Measurements from ENCODE around the gene AREG. TPM values are rescaled to one million over a fixed set of nuclear protein-coding genes. Genes with fewer than 3 reads are reported as not detected.

AREG gene
- total RNA-seq, 4 donors from 2014 or later, result 16.6 to 51.4 (median 36.3) TPM

GRCh38 chr4:74402692-74403456 lies 42.1 kb upstream of the AREG start:
- no peak overlapping the region for H3K27ac ChIP-seq
- intact Hi-C loops (cut with DNase I), result no loop called here
- no peak overlapping the region for H3K4me3 ChIP-seq
- DNase-seq, result no peak
- H3K4me1 ChIP-seq, result peaks cover 0 to under 1% (median 0%) of the 10 kb centered on the region in 3 donors
- TF ChIP-seq POLR2A (IDR thresholded peaks at IDR 0.05), result no peak
- no peaks in the 10 kb centered on the region for H3K36me3 ChIP-seq
- 70 to 79% methylated on average over 5 of the region's 5 CpGs for WGBS, 2 donors
- no peaks in the 10 kb centered on the region for H3K9me3 ChIP-seq
- no peaks in the 10 kb centered on the region for H3K27me3 ChIP-seq

GRCh38 chr4:74407891-74408290 lies 37.0 kb upstream of the AREG start:
- H3K36me3 ChIP-seq, result no peaks in the 10 kb centered on the region
- H3K27me3 ChIP-seq, result no peaks in the 10 kb centered on the region
- intact Hi-C loops (cut with DNase I), result no loop called here
- no peaks in the 10 kb centered on the region for H3K9me3 ChIP-seq
- TF ChIP-seq CTCF (IDR thresholded peaks at IDR 0.05) (no peak), POLR2A (IDR thresholded peaks at IDR 0.05) (no peak)
- H3K27ac ChIP-seq, result no peak overlapping the region
- H3K4me1 ChIP-seq, result peaks cover 0 to 34% (median 0%) of the 10 kb centered on the region in 3 donors
- DNase-seq, result no peak
- H3K4me3 ChIP-seq, result no peak overlapping the region

GRCh38 chr4:74408639-74409038 lies 36.3 kb upstream of the AREG start:
- Histone ChIP-seq H3K4me1 (peaks cover 0 to 34% (median 0%) of the 10 kb centered on the region in 3 donors), H3K36me3 (no peaks in the 10 kb centered on the region), H3K9me3 (no peaks in the 10 kb centered on the region), H3K4me3 (no peak overlapping the region), H3K27me3 (no peaks in the 10 kb centered on the region), H3K27ac (no peak overlapping the region)
- DNase-seq, result no peak
- intact Hi-C loops (cut with DNase I), result no loop called here
- TF ChIP-seq CTCF (IDR thresholded peaks at IDR 0.05) (no peak), POLR2A (IDR thresholded peaks at IDR 0.05) (no peak)
- 44 to 60% methylated on average over 3 of the region's 3 CpGs for WGBS, 2 donors

DNA sequence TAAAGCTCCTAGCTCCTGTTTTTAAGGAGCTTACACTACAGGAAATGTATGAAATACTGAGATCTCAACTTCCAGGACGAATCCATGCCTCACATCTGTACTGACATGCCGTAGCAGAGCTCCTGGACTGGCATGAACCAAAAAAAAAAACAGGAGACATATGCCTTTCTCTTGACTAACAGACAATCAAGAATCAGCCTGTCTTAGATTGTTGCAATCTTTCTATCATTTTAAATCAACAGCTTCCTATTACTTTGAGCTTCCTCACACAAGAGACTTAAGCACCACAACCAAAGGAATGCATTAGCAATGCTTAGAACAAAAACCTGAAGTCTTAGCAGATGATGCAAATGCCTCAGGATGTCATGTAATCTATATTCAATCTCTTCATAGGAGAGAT lies 34.7 kb upstream of the AREG start:
- DNase-seq, result no peak

GRCh38 chr4:74412225-74412624 lies 32.7 kb upstream of the AREG start:
- Histone ChIP-seq H3K4me1 (peaks cover 0 to 52% (median 0%) of the 10 kb centered on the region in 3 donors), H3K9me3 (no peaks in the 10 kb centered on the region), H3K36me3 (no peaks in the 10 kb centered on the region), H3K27ac (no peak overlapping the region), H3K4me3 (no peak overlapping the region), H3K27me3 (no peaks in the 10 kb centered on the region)
- intact Hi-C loops (cut with DNase I), result no loop called here
- no peak for TF ChIP-seq CTCF (IDR thresholded peaks at IDR 0.05)
- TF ChIP-seq POLR2A (IDR thresholded peaks at IDR 0.05), result no peak
- DNase-seq, result no peak

More for the DNA sequence above, 34.7 kb upstream of the AREG start:
- H3K27me3 ChIP-seq, result no peaks in the 10 kb centered on the region
- 14 to 45% methylated on average over 2 of the region's 2 CpGs for WGBS, 2 donors
- H3K4me1 ChIP-seq, result peaks cover 0 to 38% (median 0%) of the 10 kb centered on the region in 3 donors
- H3K9me3 ChIP-seq, result no peaks in the 10 kb centered on the region
- no peaks in the 10 kb centered on the region for H3K36me3 ChIP-seq
- peak overlapping the region in 3 of 4 donors; percentile 19 to 53 (median 23) for H3K27ac ChIP-seq
- H3K4me3 ChIP-seq, result no peak overlapping the region
- intact Hi-C loops (cut with DNase I), result no loop called here
- no peak for TF ChIP-seq CTCF (IDR thresholded peaks at IDR 0.05)
- no peak for TF ChIP-seq POLR2A (IDR thresholded peaks at IDR 0.05)
